Upper lobe of left lung (tissue), 4 donors: Measurements from ENCODE around the gene IMMP2L.

Experiments used
- EP300 ChIP-seq, 4 donors: sonication (generic); formaldehyde crosslinking; IDR thresholded peaks; one replicate each; pipeline ENCODE4 v1.5.1; 2017; ENCODE audit warnings: antibody characterized with exemption in 4 of 4, control low read depth in 2 of 4
- POLR2A ChIP-seq, 4 donors: fragments of 450-650 bp; IDR thresholded peaks; one replicate each; pipeline ENCODE4 v1.5.1; 2016 to 2017; ENCODE audit warnings: antibody characterized with exemption in 4 of 4, mild to moderate bottlenecking in 2 of 4

DNA sequence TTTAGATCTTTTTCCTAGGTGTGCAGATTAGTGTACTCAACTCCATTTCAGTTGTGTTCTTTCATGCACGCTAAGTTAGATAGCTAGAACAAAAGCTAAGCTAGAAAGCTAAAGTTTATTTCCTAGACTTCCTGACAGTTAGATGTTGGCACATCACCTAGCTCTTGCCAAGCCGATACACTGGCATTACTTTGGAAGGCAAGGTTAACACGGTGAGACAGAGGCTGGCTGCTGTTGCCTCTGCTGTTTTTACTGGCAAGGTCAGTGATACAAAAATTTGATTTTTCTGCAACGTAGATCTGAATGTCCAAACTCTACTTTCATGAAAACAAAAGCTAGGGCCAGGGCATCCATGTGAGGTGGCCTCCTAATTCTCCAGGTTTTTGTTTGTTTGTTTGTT, 203.4 kb downstream of the IMMP2L start:
- no peak for TF ChIP-seq POLR2A (IDR thresholded peaks at IDR 0.05)
- TF ChIP-seq EP300 (IDR thresholded peaks at IDR 0.05), result no peak
